Stimulated activated CD4-positive, alpha-beta T cell treated with anti-CD3 and anti-CD28 coated beads, Interleukin-15, amount 100 ng/mL, for 24 hours (primary cell): Measurements from ENCODE around the gene DNAAF9.

Experiments
- DNase-seq: peaks from one replicate; pipeline ENCODE4 v3.0.0-alpha.2; 2020

DNAAF9 gene

GRCh38 chr20:3409417-3409816 lies 1.9 kb upstream of the DNAAF9 start:
- no peak for DNase-seq

GRCh38 chr20:3407771-3408637 lies 535 bp upstream of the DNAAF9 start:
- peak; percentile 75 for DNase-seq

GRCh38 chr20:3406481-3407039 lies 909 bp downstream of the DNAAF9 start:
- peak; percentile 8 for DNase-seq

DNA sequence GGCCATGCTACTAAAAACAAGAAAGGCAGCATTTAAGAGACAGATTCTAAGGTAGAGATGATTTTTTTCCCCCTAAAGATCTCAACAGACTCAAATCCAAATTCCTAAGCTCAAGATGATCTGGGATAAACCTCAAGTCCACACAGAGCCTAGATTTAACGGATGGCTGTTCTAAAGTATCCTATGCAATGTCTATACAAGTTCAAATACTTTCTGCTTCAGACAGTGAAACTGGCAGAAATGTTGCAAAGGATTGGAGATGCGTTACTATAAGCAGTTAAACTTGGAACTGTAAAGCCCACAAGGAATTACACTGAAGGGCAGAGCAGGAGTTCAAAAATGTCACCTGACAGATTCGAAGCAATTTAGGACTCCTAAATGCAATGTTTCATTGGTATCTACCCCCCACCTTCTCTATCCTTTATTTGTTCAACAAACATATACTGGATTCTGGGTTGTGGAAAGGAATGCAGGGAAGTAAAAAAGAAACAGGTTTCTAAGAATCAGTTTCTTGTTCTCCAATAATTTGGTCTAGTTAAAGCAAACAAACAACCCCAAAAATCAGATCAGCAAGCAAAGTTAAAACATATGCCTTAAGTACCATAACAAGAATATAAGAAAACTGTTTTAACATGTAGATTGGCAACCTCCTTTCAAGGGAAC lies 1.6 kb downstream of the DNAAF9 start:
- no peak for DNase-seq

DNA sequence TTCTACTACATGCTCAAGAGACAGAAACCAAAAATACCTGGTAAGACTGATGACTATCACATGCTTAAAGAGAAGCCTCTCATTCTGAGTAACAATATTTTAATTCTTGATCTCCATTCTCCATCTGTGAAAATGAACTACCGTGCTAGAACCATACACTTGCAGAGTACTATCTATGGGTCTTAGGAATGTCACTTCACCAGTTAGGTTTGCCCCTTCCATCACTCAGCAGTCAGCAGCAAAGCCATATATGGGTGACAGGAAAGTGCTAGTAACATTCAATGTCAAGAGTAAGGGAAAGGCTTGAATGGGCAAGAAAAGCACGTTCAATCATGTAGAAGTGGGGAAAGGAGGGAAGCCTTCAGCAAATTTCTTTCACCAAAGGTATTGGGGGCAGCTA lies 2.3 kb downstream of the DNAAF9 start:
- DNase-seq = no peak

- no peak for DNase-seq
Observed at GRCh38 chr20:3404402-3404801, 3.1 kb downstream of the DNAAF9 start.

DNA sequence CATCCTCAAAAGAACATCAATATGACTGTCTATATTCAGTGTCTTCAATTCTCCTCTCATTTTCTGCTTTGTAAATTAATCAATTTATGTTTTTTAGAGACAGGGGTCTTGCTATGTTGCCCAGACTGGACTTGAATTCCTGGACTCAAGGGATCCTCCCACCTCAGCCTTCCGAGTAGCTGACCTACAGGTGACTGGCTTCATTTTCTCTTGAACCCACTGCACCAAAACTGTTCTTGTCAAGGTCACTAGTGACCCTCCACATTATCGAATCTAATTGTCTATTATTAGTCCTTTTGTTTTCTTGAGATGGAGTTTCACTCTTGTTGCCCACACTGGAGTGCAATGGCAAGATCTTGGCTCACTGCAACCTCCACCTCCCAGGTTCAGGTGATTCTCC lies 3.7 kb downstream of the DNAAF9 start:
- no peak for DNase-seq

DNA sequence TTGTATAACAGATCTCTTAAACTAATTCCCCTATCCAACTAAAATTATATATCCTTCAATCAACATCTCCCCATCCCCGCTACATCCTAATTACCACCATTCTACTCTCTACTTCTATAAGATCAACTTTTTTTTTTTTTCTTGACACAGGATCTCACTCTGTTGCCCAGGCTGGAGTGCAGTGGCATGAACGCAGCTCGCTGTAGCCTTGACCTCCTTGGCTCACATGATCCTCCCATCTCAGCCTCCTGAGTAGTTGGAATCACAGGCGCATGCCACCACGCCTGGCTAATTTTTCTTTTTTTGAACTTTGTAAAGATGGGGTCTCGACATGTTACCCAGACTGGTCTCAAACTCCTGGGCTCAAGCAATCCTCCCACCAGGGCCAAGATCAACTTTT lies 5.0 kb downstream of the DNAAF9 start:
- DNase-seq = no peak

GRCh38 chr20:3400260-3401155 lies 7.0 kb downstream of the DNAAF9 start:
- no peak for DNase-seq

DNA sequence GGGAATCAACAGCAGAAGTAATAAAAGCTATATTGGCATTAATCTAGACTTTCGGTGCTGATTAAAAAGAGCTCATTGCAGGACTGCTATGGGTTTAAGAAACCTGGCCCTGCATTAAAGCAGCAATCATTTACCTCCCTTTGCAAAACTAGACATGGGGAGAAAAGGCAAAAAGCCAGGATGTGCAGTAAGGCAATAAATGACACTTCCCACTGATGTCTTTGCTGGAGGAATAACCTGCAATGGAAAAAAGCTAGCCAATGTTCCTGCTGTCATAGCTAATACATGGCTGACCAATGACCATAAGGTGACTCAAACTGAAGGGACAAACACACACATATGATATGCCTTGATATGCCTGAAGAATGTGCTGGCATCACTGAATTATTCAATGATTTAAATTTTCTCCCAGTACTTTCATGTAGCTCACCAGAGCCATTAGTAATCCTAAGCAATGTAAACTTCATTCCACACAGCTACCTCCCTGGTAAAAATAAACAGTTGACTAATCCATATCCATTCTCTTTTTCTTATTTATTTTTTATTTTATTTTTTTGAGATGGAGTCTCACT lies 8.7 kb downstream of the DNAAF9 start:
- no peak for DNase-seq

GRCh38 chr20:3396492-3396891 lies 11.0 kb downstream of the DNAAF9 start:
- no peak for DNase-seq

DNA sequence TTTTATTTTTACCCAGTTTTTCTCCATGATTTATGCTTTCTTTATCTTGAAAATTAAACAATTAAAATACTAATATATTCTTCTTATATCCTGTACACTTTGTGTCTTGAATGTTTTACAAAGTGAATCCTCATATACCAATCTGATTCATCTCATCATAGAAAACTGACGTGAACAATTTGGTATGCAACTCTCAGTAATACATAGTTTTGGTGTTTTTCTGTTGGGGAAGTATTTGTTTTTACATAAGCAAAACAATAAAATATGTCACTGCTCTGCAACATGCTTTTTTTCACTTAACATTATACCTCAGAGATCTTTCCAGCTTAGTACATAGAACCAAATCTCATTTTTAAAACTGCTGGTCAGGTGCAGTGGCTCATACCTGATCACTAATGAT lies 14.7 kb downstream of the DNAAF9 start:
- no peak for DNase-seq

GRCh38 chr20:3390759-3391425 lies 16.6 kb downstream of the DNAAF9 start:
- DNase-seq = no peak

DNA sequence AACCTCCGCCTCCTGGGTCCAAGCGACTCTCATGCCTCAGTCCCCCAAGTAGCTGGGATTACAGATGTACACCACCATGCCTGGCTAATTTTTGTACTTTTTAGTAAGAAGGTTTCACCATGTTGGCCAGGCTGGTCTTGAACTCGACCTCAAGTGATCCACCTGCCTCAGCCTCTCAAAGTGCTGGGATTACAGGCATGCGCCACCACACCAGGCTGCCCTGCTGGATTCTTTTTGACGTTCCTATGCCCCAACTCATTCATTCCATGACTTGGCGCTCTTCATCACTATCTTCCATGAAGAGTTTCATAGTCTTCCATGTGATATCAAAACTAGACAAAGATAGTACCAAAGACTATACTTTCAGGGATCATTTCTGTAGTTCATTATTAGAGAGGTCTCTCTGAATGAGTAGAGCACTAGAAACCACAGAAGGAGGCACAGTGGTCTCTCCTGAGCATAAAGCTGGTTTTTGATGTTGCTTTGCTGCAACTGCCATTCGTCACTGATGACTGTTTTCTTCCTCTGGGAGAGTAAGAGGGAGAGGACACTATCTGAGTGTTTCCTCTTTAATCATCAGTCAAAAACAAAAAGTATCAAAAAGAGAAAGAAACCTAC lies 23.5 kb downstream of the DNAAF9 start:
- peak; percentile 64 for DNase-seq

DNA sequence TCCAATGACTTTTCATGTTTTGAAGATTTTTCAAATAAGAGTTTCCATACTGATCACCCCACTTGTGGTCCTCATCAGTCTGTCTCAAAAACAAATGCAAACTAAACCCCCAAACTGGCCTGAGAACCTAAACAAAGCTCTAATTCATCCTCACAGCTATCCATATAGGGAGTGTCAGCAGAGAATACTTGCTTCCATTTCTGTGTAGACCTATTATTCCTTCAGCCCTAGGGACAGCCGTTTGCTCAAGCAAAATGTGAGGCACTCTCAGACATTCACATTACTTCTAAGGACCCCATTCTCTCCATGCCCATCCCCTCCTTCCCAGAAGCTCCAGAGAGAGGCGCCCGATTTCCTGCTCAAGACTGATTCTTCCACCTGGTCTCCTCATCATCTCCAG lies 24.6 kb downstream of the DNAAF9 start:
- DNase-seq = no peak

GRCh38 chr20:3380228-3381070 lies 27.0 kb downstream of the DNAAF9 start:
- no peak for DNase-seq

DNA sequence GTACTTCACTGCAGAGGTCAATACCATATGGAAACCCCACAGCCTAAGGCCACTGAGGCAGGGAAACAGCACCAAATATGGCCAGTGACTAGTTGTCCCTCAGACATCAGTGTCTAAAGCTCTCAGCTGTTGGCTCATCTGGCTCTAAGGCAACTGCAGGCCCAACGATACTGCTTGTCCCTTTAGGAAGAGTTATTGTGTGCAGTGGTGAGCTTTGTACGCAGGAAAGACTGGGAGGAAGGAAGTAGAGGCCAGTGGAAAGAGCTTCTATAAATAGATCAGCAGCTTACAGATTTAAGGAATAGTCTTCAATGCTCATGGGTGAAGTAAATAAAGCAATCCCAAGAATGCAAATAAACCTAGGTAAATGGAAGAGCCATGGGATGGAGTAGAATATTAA lies 29.3 kb downstream of the DNAAF9 start:
- no peak for DNase-seq

DNA sequence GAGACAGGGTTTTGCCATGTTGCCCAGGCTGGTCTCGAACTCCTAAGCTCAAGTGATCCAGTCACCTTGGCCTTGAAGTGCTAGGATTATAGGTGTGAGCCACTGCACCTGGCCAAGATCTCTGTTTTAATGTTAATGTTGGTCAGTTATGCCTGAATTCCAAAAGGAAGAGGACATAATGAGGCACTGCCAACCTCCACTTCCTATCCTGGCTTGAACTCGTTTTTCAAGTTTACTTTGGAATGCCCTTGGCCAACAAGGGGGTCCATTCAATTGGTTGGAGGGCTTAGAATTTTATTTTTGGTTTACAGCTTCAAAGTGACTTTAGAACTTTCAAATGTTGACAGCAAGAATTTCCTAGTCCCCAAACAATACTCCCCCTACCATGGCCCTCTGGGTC lies 29.8 kb downstream of the DNAAF9 start:
- no peak for DNase-seq

DNA sequence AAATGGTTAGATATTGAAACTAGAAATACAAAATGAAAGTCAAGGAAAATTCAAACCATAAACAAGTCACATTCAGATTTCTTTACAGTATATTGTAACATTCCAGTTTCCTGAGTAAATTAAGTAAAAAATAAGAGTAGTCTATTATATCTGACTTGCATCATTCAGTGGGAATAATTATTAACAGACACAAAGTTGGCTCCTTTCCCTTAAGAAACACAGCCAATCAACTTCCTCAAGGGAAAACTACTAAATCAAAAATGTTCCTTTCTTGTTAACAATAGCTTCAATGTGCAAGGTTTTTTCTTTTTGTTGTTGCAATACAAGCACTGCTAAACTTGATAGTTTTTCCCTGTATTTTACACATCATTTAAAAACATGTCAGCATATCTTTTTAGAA lies 33.2 kb downstream of the DNAAF9 start:
- no peak for DNase-seq

- no peak for DNase-seq
Observed at GRCh38 chr20:3371754-3372153, 35.7 kb downstream of the DNAAF9 start.

- DNase-seq = no peak
Observed at GRCh38 chr20:3367089-3367488, 40.4 kb downstream of the DNAAF9 start.
